Suppressor macrophage (primary cell): Measurements from ENCODE around the gene ABCF2.
A peak's percentile ranks its signal among the peaks of the same experiment; 100 is the strongest.

Experiments used
- DNase-seq, 4 experiments: peaks; one replicate each; pipeline ENCODE4 v3.0.0-alpha.2; 2020 to 2022

The ABCF2 gene

GRCh38 chr7:151194188-151194587 is 32.8 kb downstream of the ABCF2 start:
- no peak for DNase-seq

GRCh38 chr7:151193203-151193978 is 33.6 kb downstream of the ABCF2 start:
- DNase-seq: no peak

GRCh38 chr7:151192002-151192539 is 34.9 kb downstream of the ABCF2 start:
- no peak for DNase-seq

- DNase-seq: no peak
Measured at GRCh38 chr7:151191544-151191943, 35.5 kb downstream of the ABCF2 start.

GRCh38 chr7:151189038-151189437 is 38.0 kb downstream of the ABCF2 start:
- no peak for DNase-seq

- DNase-seq: no peak
Measured at GRCh38 chr7:151188252-151188542, 38.8 kb downstream of the ABCF2 start.

- no peak for DNase-seq
Measured at GRCh38 chr7:151187409-151188251, 39.4 kb downstream of the ABCF2 start.

GRCh38 chr7:151186640-151187408 is 40.2 kb downstream of the ABCF2 start, which contains the start of gene ASB10:
Gene ASB10 (minus strand): TSS chr7:151187250. CDS start chr7:151187130, 120 bp downstream.
- DNase-seq: no peak

- no peak for DNase-seq
Measured at GRCh38 chr7:151185762-151186639, 41.0 kb downstream of the ABCF2 start.

- DNase-seq: no peak
Measured at GRCh38 chr7:151181011-151181431, 46.0 kb downstream of the ABCF2 start.

GRCh38 chr7:151179946-151180345 is 47.1 kb downstream of the ABCF2 start:
- no peak for DNase-seq

GRCh38 chr7:151179287-151179860 is 47.6 kb downstream of the ABCF2 start:
- DNase-seq: no peak

GRCh38 chr7:151178831-151179230 is 48.2 kb downstream of the ABCF2 start:
- no peak for DNase-seq

GRCh38 chr7:151178236-151178635 is 48.8 kb downstream of the ABCF2 start:
- DNase-seq: no peak

GRCh38 chr7:151177310-151177709 is 49.7 kb downstream of the ABCF2 start:
- DNase-seq: no peak

GRCh38 chr7:151176401-151176800 is 50.6 kb downstream of the ABCF2 start:
- DNase-seq: no peak

GRCh38 chr7:151175793-151176311 is 51.2 kb downstream of the ABCF2 start:
- DNase-seq: no peak

- no peak for DNase-seq
Measured at GRCh38 chr7:151175047-151175792, 51.8 kb downstream of the ABCF2 start.

- peak in 3 of 4 experiments; percentile 11 to 24 (median 13) for DNase-seq
Measured at GRCh38 chr7:151174246-151175046, 52.6 kb downstream of the ABCF2 start.
